Stimulated activated CD8-positive, alpha-beta memory T cell treated with anti-CD3 and anti-CD28 coated beads, Interleukin-4, amount 100 ng/mL, for 1 hour (primary cell): ENCODE measurements around the gene ZC3H10.
"Not testable (repeated sequence)": the region's sequence is repeated elsewhere in the genome, so short reads cannot be mapped to it uniquely, and the experiment has no call there.

Experiments used
- DNase-seq, 2 donors: peaks; one replicate each; pipeline ENCODE4 v3.0.0-alpha.2; 2020; ENCODE audit warnings: low read depth in 2 of 2, low spot score in 1 of 2

The ZC3H10 gene, protein sequence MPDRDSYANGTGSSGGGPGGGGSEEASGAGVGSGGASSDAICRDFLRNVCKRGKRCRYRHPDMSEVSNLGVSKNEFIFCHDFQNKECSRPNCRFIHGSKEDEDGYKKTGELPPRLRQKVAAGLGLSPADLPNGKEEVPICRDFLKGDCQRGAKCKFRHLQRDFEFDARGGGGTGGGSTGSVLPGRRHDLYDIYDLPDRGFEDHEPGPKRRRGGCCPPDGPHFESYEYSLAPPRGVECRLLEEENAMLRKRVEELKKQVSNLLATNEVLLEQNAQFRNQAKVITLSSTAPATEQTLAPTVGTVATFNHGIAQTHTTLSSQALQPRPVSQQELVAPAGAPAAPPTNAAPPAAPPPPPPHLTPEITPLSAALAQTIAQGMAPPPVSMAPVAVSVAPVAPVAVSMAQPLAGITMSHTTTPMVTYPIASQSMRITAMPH

DNA sequence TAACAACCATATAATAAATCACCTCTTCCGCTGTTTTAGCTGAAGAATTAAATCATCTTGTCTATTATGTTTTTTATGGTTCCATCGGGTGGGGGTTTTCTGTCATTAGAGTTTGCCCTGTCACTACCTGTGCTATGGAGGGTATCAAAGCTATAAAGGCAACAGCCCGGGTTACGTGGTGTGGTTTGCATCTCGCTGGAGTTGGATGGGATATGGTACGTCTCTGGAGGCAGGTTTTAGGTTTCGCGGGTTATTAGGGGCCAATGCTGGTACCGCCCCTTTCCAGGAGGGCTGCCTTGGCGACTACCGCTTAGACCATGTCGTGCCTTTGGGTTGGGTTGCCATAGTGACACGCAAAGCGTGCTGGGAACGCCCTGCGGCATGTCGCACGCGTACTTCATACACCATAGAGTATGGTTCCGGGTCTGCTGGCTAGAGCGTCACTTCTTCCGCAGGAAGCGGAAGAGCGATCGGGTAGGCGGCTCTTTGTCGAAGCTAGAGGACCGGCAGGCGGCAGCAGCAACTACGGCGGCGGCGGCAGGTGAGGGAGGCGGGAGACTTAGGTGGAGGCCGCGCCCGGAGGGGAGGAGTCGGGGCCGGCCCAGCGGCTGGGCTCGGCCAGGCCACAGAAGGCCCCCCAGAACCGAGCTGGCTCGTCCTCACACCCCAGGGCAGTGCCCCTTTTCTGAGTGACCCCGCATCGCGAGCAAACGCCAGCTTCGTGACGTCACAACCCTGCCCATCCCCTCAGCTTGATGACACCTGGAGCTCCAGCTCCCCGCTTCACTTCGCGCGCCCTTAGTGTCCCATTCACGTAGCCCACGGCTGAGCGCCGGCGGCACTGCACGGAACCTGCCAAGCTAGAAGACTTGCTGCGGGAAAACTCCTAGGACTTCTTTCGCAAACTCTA, at the start of gene ZC3H10:
Gene ZC3H10 (plus strand): TSS at position 489 of the 910 bp plus-strand sequence. CDS start 2,297 bp downstream, outside the sequence.
- peak; percentile 91 to 95 for DNase-seq

DNA sequence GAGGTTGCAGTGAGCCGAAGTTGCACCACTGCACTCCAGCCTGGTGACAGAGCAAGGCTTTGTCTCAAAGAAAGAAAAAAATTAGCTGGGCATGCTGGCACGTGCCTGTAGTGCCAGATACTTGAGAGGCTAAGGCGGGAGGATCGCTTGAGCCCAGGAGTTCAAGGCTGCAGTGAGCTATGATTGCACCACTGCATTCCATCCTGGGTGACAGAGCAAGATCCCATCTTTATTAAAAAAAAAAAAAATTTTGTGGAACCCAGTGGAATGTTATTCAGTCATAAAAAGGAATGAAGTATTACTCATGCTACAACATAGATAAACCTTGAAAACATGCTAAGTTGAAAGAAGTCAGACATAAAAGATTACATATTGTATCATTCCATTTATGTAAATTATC, 46.4 kb upstream of the ZC3H10 start:
- no peak for DNase-seq

DNA sequence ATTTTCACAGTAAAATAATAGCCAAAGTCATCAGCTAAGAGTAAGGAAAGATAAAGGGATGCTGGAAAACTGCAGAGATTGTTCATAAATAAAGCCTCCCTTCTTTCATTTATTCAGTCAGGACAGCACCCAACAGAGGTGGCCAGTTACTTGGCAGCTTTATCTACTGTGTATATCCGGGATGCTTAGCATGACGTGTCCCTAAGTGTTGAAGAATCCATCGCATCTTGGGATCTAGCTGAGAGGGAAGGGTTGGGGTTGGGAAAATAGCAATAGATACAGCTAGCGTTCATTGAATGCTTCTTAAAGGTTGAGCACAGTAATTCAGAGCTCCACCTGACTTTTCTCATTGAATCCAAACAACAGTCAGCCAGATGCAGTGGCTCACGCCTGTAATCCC, 43.7 kb upstream of the ZC3H10 start:
- DNase-seq: no peak

DNA sequence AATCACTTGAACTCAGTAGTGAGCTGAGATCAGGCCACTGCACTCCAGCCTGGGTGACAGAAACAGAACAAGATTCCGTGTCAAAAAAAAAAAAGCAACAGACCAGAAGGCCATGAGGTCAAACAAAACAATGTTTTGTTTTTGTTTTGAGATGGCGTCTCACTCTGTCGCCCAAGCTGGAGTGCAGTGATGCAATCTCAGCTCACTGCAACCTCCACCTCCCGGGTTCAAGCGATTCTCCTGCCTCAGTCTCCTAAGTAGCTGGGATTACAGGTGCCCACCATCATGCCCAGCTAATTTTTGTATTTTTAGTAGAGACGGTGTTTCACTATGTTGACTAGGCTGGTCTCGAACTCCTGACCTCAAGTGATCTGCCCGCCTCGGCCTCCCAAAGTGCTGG, 40.1 kb upstream of the ZC3H10 start:
- DNase-seq: not testable (repeated sequence)

DNA sequence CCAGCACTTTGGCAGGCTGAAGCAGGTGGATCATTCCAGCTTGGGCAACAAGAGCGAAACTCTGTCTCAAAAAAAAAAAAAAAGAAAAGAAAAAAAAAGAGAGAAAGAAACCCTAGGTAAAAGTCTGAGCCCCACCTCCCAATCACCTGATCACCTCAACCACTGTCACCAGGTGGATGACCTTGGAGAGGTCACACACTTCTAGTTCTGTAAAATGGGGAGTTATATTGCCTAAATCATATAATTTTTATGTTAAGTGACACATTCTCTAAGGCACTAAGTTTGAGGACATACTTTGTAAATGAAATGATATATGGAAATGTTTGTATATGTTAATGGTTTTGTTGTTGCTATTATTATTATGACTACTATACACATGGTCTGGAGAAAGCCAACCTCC, 39.6 kb upstream of the ZC3H10 start:
- DNase-seq: no peak

DNA sequence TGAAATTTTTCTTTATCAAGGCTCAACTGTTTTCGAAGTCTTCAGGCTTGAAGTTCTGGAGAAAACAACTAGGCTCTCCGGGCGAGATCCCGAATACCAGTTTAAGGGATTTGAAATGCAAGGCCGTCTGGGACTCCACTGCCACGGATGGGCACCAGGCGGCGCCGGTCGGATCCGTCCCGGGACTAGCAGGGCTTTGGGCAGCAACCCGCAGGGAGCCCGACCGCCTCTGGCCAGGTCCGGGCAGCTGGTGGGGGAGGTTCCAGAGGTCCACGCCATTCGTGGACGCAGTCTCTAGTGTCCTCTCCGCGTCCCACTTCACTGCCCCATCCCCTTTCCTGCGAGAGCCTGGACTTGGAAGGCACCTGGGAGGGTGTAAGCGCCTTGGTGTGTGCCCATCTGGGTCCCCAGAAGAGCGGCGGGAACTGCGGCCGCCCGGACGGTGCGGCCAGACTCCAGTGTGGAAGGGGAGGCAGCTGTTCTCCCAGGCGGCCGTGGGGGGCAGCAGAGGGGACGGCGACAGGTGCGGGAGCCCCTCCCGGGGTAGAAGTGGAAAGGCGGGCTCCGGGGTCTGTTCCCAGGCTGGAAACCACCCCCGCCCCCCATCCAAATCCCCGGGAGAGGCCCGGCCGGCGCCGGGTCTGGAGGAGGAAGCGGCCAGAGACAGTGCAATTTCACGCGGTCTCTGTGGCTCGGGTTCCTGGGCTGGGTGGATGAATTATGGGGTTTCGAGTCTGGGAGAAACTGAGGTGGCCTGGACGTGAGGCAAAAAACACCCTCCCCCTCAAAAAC, 38.9 kb upstream of the ZC3H10 start:
- DNase-seq: peak in 1 of 2 donors; percentile 27

DNA sequence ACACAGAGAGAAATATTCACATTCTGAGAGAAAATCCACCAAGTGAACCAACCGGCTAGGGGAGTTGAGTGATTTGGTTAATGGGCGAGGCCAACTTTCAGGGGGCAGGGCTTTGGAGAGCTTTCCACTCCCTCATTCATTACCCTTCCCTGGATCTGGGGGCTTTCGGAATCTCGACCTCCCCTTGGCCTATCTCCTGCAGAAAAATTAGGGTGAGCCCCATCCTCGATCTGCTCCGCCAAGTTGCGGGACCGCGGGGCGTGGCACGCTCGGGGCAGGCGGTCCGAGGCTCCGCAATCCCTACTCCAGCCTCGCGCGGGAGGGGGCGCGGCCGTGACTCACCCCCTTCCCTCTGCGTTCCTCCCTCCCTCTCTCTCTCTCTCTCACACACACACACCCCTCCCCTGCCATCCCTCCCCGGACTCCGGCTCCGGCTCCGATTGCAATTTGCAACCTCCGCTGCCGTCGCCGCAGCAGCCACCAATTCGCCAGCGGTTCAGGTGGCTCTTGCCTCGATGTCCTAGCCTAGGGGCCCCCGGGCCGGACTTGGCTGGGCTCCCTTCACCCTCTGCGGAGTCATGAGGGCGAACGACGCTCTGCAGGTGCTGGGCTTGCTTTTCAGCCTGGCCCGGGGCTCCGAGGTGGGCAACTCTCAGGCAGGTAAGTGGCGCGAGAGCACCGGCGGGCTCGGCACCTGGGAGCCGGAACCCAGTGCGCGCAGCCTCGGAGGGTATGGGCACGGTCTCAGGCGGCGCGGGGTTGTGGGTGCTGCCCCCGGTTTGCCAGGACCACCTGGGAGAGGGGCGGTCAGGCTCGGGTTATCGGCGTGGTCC, 38.1 kb upstream of the ZC3H10 start, which contains the start of gene ERBB3:
Gene ERBB3 (plus strand): TSS at position 443 of the 833 bp plus-strand sequence. CDS start 136 bp downstream, at position 579.
- DNase-seq: peak; percentile 35 to 44

DNA sequence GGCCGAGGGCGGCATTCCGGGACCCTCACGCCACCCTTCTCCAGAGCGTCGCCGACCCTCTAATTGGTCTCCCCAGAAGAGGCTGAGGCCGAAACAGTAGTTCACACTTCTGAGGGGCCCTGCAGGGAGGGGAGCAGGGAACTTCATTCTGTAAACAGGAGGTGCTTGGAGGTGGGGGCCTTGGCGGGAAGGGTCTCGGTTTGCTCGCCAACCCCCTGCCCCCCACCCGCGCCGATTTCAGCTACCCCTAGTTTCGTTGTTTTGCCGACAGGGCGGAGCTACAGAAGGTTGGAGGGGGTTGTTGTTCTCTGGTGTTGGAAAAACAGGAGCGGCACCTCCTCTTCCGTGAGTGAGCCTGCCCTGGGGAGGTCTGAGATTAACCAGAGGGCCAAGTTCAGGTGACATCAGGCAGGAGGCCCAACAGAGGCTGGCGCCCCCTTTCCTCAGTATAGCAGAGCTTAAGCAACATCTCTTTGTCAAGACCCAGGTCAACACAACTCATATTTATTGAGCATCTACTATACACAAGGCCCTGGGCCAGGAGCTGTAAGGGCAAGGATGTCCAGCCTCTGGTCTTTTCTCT, 37.4 kb upstream of the ZC3H10 start:
- no peak for DNase-seq

DNA sequence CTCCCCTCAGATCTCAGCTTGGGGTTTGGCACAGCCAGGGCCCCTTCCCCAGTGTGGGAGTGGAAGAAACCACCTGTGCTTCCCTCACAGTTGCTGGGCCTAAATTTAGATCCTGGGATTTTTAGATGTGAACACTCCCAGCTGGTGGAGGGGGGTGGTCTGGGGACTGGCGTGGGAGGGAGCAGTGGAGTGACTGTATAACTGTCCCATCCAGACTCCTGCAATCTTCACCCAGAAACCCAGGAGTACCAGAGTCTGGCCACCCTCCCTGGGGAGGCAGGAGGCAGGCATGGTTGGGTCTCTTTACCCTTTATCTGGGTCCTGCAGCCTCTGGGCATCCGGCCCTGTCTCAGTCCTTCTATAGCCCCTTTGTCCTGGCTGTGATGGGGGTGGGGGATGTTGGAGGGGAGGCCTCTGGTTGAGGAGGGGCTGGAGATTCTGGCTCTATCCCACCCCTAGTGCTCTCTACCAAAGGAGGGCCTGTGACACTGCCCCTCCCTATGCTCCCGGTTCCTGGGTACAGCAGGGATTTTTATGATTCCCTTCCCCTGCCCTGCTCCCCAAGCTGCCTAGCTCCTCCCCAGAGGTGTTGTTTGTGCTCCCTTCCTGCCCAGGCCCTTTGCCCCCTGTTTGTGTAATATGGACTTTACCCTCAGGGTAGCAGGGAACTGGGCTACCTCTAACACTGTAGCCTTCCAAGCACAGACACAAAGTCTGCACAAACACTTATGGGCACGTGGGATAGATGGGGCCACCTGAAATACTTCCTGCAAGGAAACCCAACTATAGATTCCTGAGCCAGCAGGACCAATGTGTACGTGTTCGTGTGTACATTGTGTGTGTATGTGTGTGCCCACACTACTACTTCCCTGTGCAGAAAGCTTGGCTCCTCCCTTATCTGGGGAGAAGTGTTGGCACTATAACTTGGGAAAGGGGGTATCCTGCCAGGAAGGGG, 36.4 kb upstream of the ZC3H10 start:
- DNase-seq: no peak

DNA sequence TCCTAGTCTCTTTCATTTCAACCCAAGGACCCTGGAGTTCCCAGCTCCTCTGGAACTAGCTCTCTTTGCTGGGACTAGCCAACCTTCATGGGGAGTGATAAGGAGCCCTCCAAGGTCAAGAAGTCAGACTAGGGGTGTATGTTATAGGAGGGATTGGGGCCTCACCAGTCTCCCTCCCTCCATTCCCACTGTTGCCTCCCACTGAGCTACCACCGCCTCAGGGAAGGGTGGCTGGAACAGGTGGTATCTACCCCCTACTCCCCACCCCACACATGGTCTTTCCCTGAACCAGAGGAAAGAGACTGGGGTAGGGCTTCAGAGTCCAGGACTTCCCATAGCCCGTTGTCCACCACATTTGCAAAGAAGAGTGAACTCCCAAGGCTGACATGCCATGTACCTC, 35.7 kb upstream of the ZC3H10 start:
- DNase-seq: no peak

DNA sequence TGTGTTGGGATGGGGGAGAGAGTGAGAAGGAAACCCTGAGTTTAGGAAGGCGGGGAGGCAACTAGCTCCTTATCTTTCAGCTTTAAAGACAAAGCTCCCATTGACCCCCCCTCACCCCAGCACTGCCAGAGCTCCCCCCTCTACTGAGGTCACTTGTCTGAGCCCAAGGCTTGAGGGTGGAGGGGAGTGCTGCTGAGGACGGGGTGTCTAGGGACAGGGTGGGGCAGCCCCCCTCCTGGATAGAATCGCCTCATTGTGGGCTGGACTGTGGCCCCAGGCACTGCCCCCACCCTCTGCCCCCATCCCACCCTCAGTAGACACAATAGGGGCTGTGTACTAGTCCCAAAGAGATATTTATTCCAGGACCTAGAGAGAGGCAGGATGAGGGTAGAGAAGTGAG, 35.1 kb upstream of the ZC3H10 start:
- DNase-seq: no peak

DNA sequence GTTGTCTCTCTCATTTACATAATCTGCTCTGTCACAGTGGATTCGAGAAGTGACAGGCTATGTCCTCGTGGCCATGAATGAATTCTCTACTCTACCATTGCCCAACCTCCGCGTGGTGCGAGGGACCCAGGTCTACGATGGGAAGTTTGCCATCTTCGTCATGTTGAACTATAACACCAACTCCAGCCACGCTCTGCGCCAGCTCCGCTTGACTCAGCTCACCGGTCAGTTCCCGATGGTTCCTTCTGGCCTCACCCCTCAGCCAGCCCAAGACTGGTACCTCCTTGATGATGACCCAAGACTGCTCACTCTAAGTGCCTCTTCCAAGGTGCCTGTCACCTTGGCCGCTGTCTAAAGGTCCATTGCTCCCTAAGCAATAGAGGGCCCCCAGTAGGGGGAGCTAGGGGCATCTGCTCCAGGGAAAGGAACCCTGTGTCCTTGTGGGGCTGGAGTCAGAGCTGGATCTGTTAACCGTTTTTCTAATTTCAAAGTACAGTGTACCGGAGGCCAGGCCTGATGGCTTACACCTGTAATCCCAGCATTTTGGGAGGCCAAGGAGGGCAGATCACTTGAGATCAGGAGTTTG, 33.0 kb upstream of the ZC3H10 start:
- no peak for DNase-seq

DNA sequence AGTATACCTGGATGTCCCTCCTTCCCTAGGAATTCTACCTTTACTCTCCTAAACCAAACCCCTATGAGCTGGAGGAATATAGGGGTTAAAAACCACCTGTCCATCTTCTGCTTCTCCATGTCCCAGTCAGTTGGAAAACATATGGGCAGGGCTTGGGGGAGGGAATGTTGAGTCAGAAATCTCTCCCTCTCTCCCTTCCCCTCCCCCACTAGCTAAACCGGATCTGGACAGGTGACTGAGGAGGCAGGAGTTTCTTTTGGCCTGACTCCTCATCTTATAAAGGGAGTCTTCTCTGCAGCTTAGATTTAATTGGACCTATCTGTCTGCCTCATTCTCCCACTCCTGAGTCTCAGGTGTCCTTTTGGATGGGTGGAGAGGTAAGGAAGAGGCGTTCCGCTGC, 32.0 kb upstream of the ZC3H10 start:
- DNase-seq: no peak

DNA sequence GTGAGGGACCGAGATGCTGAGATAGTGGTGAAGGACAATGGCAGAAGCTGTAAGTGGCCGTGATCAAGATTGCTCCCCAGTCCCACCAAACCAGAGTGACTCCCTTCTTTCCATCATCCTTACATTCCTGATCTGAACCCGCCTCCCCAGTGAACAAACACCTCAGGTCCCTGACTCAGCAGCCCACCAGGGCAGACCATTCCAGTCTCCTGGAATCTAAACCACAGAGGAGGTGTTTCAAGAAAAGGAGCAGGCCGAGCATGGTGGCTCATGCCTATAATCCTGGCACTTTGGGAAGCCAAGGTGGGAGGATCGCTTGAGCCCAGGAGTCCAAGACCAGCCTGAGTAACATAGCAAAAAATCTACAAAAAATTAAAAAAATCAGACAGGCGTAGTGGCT, 31.5 kb upstream of the ZC3H10 start:
- no peak for DNase-seq

DNA sequence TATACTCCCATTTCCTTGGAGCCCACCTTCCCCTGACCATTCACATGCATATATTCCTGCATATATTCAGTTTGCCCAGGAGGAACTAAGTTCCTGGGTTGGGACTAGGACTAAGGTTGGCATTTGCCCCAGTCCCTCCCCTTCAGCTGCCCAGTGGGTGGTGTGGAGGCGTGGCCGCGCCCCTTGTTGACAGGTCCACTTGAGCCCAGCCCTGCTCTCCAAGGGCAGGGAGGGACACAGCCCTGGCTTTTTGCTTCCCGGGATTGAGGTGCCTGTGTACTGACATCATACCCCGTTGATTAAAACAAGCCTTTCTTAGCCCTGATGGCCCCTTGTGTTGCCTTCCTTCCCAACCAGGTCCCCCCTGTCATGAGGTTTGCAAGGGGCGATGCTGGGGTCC, 30.8 kb upstream of the ZC3H10 start:
- DNase-seq: no peak

DNA sequence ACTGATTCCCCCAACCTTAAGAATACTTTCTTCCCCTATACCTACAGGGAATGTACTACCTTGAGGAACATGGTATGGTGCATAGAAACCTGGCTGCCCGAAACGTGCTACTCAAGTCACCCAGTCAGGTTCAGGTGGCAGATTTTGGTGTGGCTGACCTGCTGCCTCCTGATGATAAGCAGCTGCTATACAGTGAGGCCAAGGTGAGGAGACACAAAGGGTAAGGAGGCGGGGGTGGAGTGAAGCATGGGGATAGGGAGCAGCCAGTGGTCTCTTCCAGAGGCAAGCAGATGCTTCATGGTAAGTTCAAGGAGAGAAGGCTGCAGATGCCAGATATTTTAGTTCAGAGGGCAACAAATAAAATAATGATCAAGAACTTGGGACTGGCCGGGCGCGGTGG, 20.3 kb upstream of the ZC3H10 start:
- no peak for DNase-seq

DNA sequence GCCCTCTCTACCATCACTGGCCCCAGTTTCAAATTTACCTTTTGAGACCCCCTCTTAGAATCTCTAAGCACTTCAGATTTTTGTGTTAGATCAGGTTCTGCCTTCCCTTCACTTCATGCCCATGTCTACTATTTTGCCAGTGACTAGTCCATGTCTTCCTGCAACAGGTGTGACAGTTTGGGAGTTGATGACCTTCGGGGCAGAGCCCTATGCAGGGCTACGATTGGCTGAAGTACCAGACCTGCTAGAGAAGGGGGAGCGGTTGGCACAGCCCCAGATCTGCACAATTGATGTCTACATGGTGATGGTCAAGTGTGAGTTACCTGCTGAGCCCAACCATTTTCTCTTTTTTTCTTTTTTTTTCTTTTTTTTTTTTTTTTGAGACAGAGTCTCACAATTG, 19.5 kb upstream of the ZC3H10 start:
- no peak for DNase-seq

DNA sequence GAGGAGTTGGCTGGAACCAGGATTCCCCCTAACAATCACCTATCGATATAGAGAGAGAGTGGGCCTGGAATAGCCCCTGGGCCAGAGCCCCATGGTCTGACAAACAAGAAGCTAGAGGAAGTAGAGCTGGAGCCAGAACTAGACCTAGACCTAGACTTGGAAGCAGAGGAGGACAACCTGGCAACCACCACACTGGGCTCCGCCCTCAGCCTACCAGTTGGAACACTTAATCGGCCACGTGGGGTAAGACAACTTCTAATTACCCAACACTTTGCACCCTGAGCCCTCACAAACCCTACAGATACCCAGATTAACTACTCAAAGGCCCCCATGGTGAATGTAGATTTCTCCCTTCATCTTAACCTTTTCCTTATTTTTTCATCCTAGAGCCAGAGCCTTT, 18.3 kb upstream of the ZC3H10 start:
- DNase-seq: no peak
